Stimulated activated CD4-positive, alpha-beta T cell treated with anti-CD3 and anti-CD28 coated beads, Interleukin-1b, Interleukin-23, amount 100 ng/mL, for 4 hours (primary cell): ENCODE measurements around the gene MAD1L1.
"Not testable (repeated sequence)": the region's sequence is repeated elsewhere in the genome, so short reads cannot be mapped to it uniquely, and the experiment has no call there.

Experiments used
- DNase-seq, 2 donors: peaks; one replicate each; pipeline ENCODE4 v3.0.0-alpha.2; 2020; ENCODE audit warnings: low read depth in 2 of 2

The MAD1L1 gene

GRCh38 chr7:1818575-1819258 lies 414.0 kb downstream of the MAD1L1 start:
- no peak for DNase-seq

- no peak for DNase-seq
Observed at GRCh38 chr7:1817061-1817712, 415.6 kb downstream of the MAD1L1 start.

GRCh38 chr7:1816451-1816850 lies 416.3 kb downstream of the MAD1L1 start:
- not testable (repeated sequence) for DNase-seq

- not testable (repeated sequence) for DNase-seq
Observed at GRCh38 chr7:1815551-1816281, 417.0 kb downstream of the MAD1L1 start.

- no peak for DNase-seq
Observed at GRCh38 chr7:1815051-1815481, 417.7 kb downstream of the MAD1L1 start.

GRCh38 chr7:1814089-1814811 lies 418.5 kb downstream of the MAD1L1 start:
- DNase-seq: no peak

GRCh38 chr7:1813394-1814088 lies 419.2 kb downstream of the MAD1L1 start:
- DNase-seq: no peak

- no peak for DNase-seq
Observed at GRCh38 chr7:1812509-1813393, 420.0 kb downstream of the MAD1L1 start.

- DNase-seq: no peak
Observed at GRCh38 chr7:1811850-1812508, 420.8 kb downstream of the MAD1L1 start.

- DNase-seq: no peak
Observed at GRCh38 chr7:1810961-1811849, 421.5 kb downstream of the MAD1L1 start.

- DNase-seq: no peak
Observed at GRCh38 chr7:1810521-1810920, 422.2 kb downstream of the MAD1L1 start.

- DNase-seq: no peak
Observed at GRCh38 chr7:1809601-1810258, 423.0 kb downstream of the MAD1L1 start.

- no peak for DNase-seq
Observed at GRCh38 chr7:1809070-1809469, 423.7 kb downstream of the MAD1L1 start.

GRCh38 chr7:1807821-1808600 lies 424.7 kb downstream of the MAD1L1 start:
- no peak for DNase-seq

GRCh38 chr7:1806354-1806753 lies 426.4 kb downstream of the MAD1L1 start:
- DNase-seq: no peak

GRCh38 chr7:1804310-1804709 lies 428.4 kb downstream of the MAD1L1 start:
- no peak for DNase-seq

- DNase-seq: no peak
Observed at GRCh38 chr7:1802899-1803298, 429.8 kb downstream of the MAD1L1 start.

GRCh38 chr7:1800902-1801301 lies 431.8 kb downstream of the MAD1L1 start:
- DNase-seq: no peak
